HCT116 (cell line): ENCODE results near the gene H3-3A. TPM values are rescaled to one million over a fixed set of nuclear protein-coding genes. Genes with fewer than 3 reads are reported as not detected.
A peak's percentile ranks its signal among the peaks of the same experiment; 100 is the strongest.

Experiments
- ATAC-seq: fragments of 200-7000 bp; cut with Tn5 transposase; 2 replicates; pipeline ENCODE4 v1.9.1; 2020; ENCODE audit warnings: mild to moderate bottlenecking, moderate library complexity
- BruUV-seq: library from RNA; stranded (reverse); fragments of 400-500 nt; replicated peaks from 2 replicates; lab custom pipeline; 2021; lab: Mats Ljungman, UMichigan
- CTCF ChIA-PET: fragments of 300-600 bp; sonication (Branson Sonifier 250); formaldehyde crosslinking; loops from one replicate; lab custom pipeline; 2021; ENCODE audit warnings: antibody characterized with exemption; lab: Charles Lee
- POLR2A ChIA-PET: fragments of 300-600, 350-600 bp; sonication (Branson Sonifier 250); formaldehyde crosslinking; loops from one replicate; lab custom pipeline; 2021; ENCODE audit warnings: antibody characterized with exemption; lab: Charles Lee
- RAD21 ChIA-PET, 2 experiments: fragments of 300-600 bp; sonication (Branson Sonifier 250); formaldehyde crosslinking; loops; one replicate each; lab custom pipeline; 2023; ENCODE audit warnings: low total read pairs in 2 of 2; ENCODE audit not compliant: uncharacterized antibody in 2 of 2, unreplicated experiment in 2 of 2, low non-redundant PET in 1 of 2; lab: Charles Lee
- DNase-seq: peaks from one replicate; pipeline ENCODE4 v3.0.0-alpha.2; 2010; ENCODE audit warnings: low read depth, low spot score
- H2AFZ ChIP-seq: fragments of 200-600 bp; shearing (Covaris generic), sonication (generic); 2 replicates; pipeline ENCODE4 v1.6.1; 2017; ENCODE audit warnings: low read depth, mixed run types, mixed read lengths, antibody characterized with exemption, low read length; ENCODE audit not compliant: poor library complexity, severe bottlenecking
- H3K27ac ChIP-seq: 2 replicates; pipeline ENCODE4 v1.5.1; 2012; ENCODE audit warnings: low read depth, low read length
- H3K27me3 ChIP-seq: fragments of 200-600 bp; sonication (generic); 2 replicates; pipeline ENCODE4 v1.6.1; 2016; ENCODE audit warnings: mixed run types, low read length, mixed read lengths; ENCODE audit not compliant: insufficient read depth
- H3K36me3 ChIP-seq, 2 experiments: fragments of 200-500 bp in 1 of 2; fragments of 200-600 bp in 1 of 2; sonication (Bioruptor generic) in 1 of 2; sonication (generic) in 1 of 2; 2 replicates each; pipeline versions ENCODE4 v1.5.1 to v1.6.1; 2014 to 2016; ENCODE audit warnings: low read length in 2 of 2, inconsistent platforms in 1 of 2, mixed read lengths in 1 of 2, mixed run types in 1 of 2; ENCODE audit not compliant: insufficient read depth in 2 of 2, control insufficient read depth in 1 of 2
- H3K4me1 ChIP-seq, 2 experiments: fragments of 200-600 bp in 1 of 2; sonication (generic) in 1 of 2; 2 replicates each; pipeline versions ENCODE4 v1.5.1 to v1.6.1; 2012 to 2017; ENCODE audit warnings: low read length in 2 of 2, inconsistent platforms in 1 of 2, mild to moderate bottlenecking in 1 of 2, mixed read lengths in 1 of 2, mixed run types in 1 of 2, moderate library complexity in 1 of 2; ENCODE audit not compliant: insufficient read depth in 2 of 2, control insufficient read depth in 1 of 2
- H3K4me2 ChIP-seq: fragments of 200-600 bp; sonication (generic); 2 replicates; pipeline ENCODE4 v1.6.1; 2017; ENCODE audit warnings: mixed run types, low read length, mixed read lengths
- H3K4me3 ChIP-seq, 2 experiments: fragments of 200-600 bp in 1 of 2; sonication (generic) in 1 of 2; replicated peaks in 1 of 2; 2 replicates each; pipeline ENCODE4 v1.5.1; 2011 to 2016; ENCODE audit warnings: low read length in 2 of 2, control low read depth in 1 of 2, low read depth in 1 of 2, mild to moderate bottlenecking in 1 of 2, mixed read lengths in 1 of 2, mixed run types in 1 of 2
- H3K79me2 ChIP-seq: fragments of 200-600 bp; sonication (generic); 2 replicates; pipeline ENCODE4 v1.6.1; 2017; ENCODE audit warnings: mild to moderate bottlenecking, mixed run types, low read length, moderate library complexity, mixed read lengths; ENCODE audit not compliant: insufficient read depth
- H3K9ac ChIP-seq: fragments of 200-600 bp; sonication (generic); 2 replicates; pipeline ENCODE4 v1.6.1; 2016; ENCODE audit warnings: low read length, mixed read lengths
- H3K9me2 ChIP-seq: fragments of 200-600 bp; sonication (generic), shearing (Covaris generic); 2 replicates; pipeline ENCODE4 v1.6.1; 2017; ENCODE audit warnings: mixed run types, mild to moderate bottlenecking, moderate library complexity; ENCODE audit not compliant: insufficient read depth
- H3K9me3 ChIP-seq, 2 experiments: fragments of 200-500 bp in 1 of 2; fragments of 200-600 bp in 1 of 2; sonication (Bioruptor generic) in 1 of 2; sonication (generic) in 1 of 2; 2 replicates each; pipeline ENCODE4 v1.6.1; 2014 to 2017; ENCODE audit warnings: low read length in 2 of 2, mixed read lengths in 2 of 2, inconsistent platforms in 1 of 2, low read depth in 1 of 2, mild to moderate bottlenecking in 1 of 2, mixed run types in 1 of 2, moderate library complexity in 1 of 2; ENCODE audit not compliant: control insufficient read depth in 1 of 2, insufficient read depth in 1 of 2
- H4K20me1 ChIP-seq: fragments of 200-600 bp; sonication (generic), shearing (Covaris generic); 2 replicates; pipeline ENCODE4 v1.6.1; 2017; ENCODE audit warnings: mixed run types, mild to moderate bottlenecking, moderate library complexity; ENCODE audit not compliant: insufficient read depth
- ATF3 ChIP-seq: IDR thresholded peaks from 2 replicates; pipeline ENCODE4 v1.6.1; 2012
- POLR2A ChIP-seq: IDR thresholded peaks from 2 replicates; pipeline ENCODE4 v1.7.0; 2011; ENCODE audit warnings: borderline replicate concordance; ENCODE audit not compliant: insufficient read depth, insufficient read length; ENCODE audit errors: extremely low read depth
- POLR2AphosphoS5 ChIP-seq: IDR thresholded peaks from 2 replicates; pipeline ENCODE4 v1.6.1; 2011; ENCODE audit warnings: mild to moderate bottlenecking, low read depth, low read length, moderate library complexity
- RAD21 ChIP-seq: IDR thresholded peaks from 2 replicates; pipeline ENCODE4 v1.6.1; 2012; ENCODE audit warnings: low read depth, mild to moderate bottlenecking
- TCF7L2 ChIP-seq: IDR thresholded peaks from 2 replicates; pipeline ENCODE4 v1.7.0; 2011; ENCODE audit warnings: borderline replicate concordance, inconsistent platforms; ENCODE audit not compliant: insufficient read depth, insufficient read length; ENCODE audit errors: extremely low read depth
- YY1 ChIP-seq: IDR thresholded peaks from 2 replicates; pipeline ENCODE4 v1.6.1; 2011; ENCODE audit warnings: low read length, low read depth, moderate library complexity, mild to moderate bottlenecking; ENCODE audit not compliant: insufficient replicate concordance; ENCODE audit errors: extremely low read depth
- ZNF274 ChIP-seq: fragments of 200-500 bp; sonication (Bioruptor generic); IDR thresholded peaks from 2 replicates; pipeline ENCODE4 v1.6.1; 2014; ENCODE audit warnings: mild to moderate bottlenecking, low read depth, low read length, inconsistent platforms
- intact Hi-C: fragments of 100-400 bp; cut with micrococcal nuclease; formaldehyde crosslinking; loops from 2 replicates; pipeline ENCODE4 v1.10.0; 2022
- total RNA-seq: library from RNA; stranded (reverse); gene quantifications from one replicate; pipeline ENCODE4 v1.2.1, GENCODE V29; 2021; ENCODE audit not compliant: unreplicated experiment

Gene H3-3A
- total RNA-seq, 1 experiment from 2014 or later, result 386 TPM

GRCh38 chr1:226108935-226109828 lies 46.7 kb downstream of the H3-3A start:
- Histone ChIP-seq H3K4me1 (peaks cover 19 to 30% of the 10 kb centered on the region in 2 experiments), H4K20me1 (no peaks in the 10 kb centered on the region), H3K9ac (peak overlapping the region; percentile 55), H3K4me3 (peak overlapping the region; percentile 38 to 61), H3K4me2 (peak overlapping the region; percentile 95), H3K79me2 (no peaks in the 10 kb centered on the region), H3K9me3 (no peaks in the 10 kb centered on the region), H3K27me3 (no peaks in the 10 kb centered on the region), H3K36me3 (no peaks in the 10 kb centered on the region), H2AFZ (peak overlapping the region; percentile 75), H3K27ac (peak overlapping the region; percentile 51; the same call in 1 of the 2 replicates), H3K9me2 (no peaks in the 10 kb centered on the region)
- ChIA-PET RAD21 (interaction anchor here in 1 of 2 experiments (0.7 kb wide), 1 partner anchor 122 kb away, joined by 4 read pairs; no protein-coding TSS in a partner anchor), CTCF (interaction anchor here (0.9 to 2.0 kb wide), 3 partner anchors 11 to 224 kb away, joined by 3 to 6 read pairs (median 3); no protein-coding TSS in a partner anchor), POLR2A (interaction anchor here (1.0 to 1.2 kb wide), 2 partner anchors 17 to 110 kb away, joined by 3 read pairs; partner anchors contain the start of gene SDE2)
- no peak for TF ChIP-seq POLR2AphosphoS5
- no peak for TF ChIP-seq ZNF274
- TF ChIP-seq TCF7L2, result no peak
- no peak for TF ChIP-seq RAD21
- no peak for TF ChIP-seq ATF3
- TF ChIP-seq POLR2A, result no peak
- no peak for TF ChIP-seq YY1
- DNase-seq (no peak), ATAC-seq (no peak)
- BruUV-seq, result no TSS peak
- intact Hi-C loops, result no loop called here
